ENCODE measurements around the gene GAL3ST2. TPM values are rescaled to one million over a fixed set of nuclear protein-coding genes. Genes with fewer than 3 reads are reported as not detected.

The GAL3ST2 gene
- total RNA-seq, 1 donor from 2014 or later, result 0.42 TPM

DNA sequence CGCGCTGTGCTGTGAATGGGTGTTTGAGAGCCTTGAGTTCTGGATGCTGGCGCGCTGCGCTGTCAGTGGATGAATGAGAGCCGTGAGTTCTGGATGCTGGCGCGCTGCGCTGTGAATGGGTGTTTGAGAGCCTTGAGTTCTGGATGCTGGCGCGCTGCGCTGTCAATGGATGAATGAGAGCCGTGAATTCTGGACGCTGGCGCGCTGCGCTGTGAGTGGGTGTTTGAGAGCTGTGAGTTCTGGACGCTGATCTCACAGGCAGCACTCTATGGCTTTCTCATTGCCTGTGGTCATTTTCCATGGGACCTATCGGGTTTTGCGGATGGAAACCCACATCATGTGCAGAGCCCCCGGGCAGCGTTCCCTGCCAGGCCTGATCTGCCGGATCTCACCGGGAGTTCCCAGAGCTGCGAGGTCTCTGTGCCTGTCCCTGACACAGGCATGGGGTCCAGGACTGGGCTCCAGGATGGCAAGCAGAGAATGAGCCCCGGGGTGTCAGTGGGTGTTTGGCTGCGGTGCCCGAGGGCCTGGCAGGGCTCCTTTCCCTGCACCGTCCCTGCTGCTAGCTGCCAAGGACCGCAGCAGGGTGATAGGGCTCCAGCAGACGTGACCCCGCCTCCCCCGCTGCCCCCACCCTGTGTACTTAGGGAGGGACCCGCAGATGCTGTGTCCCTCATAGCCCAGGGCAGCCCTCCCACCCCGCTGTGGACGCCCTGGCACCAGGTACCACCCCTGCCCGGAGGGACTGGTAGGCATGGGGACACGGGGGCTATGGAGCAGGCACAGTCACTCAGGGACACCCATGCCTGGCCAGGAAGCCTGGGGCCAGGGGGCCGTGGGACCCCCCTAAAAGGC lies 72.4 kb downstream of the GAL3ST2 start:
- DNase-seq, result peak; percentile 22
- TF ChIP-seq, protein P1, sequence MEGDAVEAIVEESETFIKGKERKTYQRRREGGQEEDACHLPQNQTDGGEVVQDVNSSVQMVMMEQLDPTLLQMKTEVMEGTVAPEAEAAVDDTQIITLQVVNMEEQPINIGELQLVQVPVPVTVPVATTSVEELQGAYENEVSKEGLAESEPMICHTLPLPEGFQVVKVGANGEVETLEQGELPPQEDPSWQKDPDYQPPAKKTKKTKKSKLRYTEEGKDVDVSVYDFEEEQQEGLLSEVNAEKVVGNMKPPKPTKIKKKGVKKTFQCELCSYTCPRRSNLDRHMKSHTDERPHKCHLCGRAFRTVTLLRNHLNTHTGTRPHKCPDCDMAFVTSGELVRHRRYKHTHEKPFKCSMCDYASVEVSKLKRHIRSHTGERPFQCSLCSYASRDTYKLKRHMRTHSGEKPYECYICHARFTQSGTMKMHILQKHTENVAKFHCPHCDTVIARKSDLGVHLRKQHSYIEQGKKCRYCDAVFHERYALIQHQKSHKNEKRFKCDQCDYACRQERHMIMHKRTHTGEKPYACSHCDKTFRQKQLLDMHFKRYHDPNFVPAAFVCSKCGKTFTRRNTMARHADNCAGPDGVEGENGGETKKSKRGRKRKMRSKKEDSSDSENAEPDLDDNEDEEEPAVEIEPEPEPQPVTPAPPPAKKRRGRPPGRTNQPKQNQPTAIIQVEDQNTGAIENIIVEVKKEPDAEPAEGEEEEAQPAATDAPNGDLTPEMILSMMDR (IDR thresholded peaks at IDR 0.05; ENCODE audit: partially characterized antibody, unreplicated experiment), result no peak
- Mint-ChIP-seq H3K4me1 (ENCODE audit: low read depth, unreplicated experiment) (peaks cover 1% of the 10 kb centered on the region), H3K27me3 (ENCODE audit: unreplicated experiment) (peaks cover 12% of the 10 kb centered on the region), H3K27ac (ENCODE audit: unreplicated experiment) (no peak overlapping the region), H3K9me3 (ENCODE audit: unreplicated experiment) (peaks cover 12% of the 10 kb centered on the region), H3K4me3 (ENCODE audit: unreplicated experiment) (no peak overlapping the region), H3K36me3 (ENCODE audit: unreplicated experiment) (peaks cover 5% of the 10 kb centered on the region)

DNA sequence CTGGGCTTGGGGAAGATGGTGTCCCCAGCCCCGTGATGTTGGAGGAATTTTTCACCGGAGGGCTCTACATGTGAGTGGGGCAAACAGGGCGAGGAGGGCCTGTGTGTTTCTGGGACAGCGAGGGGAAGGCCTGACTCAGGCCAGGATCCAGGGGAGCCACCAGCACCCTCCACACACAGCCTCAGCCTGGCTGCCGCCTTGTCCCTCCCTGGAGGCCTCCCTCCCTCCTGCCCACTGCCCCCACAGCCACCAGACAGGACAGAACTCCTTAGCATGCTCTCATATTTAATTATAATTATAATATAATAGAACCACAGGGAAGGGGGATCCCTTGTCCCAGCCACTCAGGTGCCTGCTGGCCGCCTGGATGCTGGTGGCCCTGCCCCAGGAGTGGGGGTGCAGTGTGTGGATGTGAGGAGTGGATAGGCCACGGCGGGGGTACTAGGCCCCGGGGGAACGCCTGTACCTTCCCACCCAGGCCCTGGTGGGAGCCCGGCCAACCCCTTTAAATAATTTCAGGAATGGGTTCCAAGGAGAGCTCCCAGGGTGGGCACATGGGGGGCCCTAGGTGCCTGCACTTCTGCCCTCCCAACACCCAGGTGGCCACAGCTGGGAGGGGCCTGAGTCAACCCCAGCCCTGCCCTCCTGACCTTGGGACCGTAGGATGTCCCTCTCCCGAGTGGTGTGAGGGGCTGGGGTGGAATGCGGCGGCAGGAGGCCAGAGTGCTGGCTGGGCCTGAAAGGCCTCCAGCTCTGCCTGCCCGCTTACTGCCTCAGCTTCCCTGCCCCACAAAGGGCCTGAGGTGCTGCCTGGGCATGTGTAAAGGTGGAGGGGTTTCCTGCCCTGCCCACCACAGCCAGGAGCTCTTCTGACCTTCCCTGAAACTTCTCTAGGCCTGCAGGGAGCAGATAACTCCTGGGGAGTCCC lies 73.3 kb downstream of the GAL3ST2 start:
- DNase-seq, result no peak
- Mint-ChIP-seq H3K4me1 (ENCODE audit: low read depth, unreplicated experiment) (no peaks in the 10 kb centered on the region), H3K27ac (ENCODE audit: unreplicated experiment) (no peak overlapping the region), H3K4me3 (ENCODE audit: unreplicated experiment) (no peak overlapping the region), H3K36me3 (ENCODE audit: unreplicated experiment) (peaks cover 5% of the 10 kb centered on the region), H3K27me3 (ENCODE audit: unreplicated experiment) (peaks cover 12% of the 10 kb centered on the region), H3K9me3 (ENCODE audit: unreplicated experiment) (peaks cover 12% of the 10 kb centered on the region)
- TF ChIP-seq, protein P1 (IDR thresholded peaks at IDR 0.05; ENCODE audit: partially characterized antibody, unreplicated experiment), result no peak

DNA sequence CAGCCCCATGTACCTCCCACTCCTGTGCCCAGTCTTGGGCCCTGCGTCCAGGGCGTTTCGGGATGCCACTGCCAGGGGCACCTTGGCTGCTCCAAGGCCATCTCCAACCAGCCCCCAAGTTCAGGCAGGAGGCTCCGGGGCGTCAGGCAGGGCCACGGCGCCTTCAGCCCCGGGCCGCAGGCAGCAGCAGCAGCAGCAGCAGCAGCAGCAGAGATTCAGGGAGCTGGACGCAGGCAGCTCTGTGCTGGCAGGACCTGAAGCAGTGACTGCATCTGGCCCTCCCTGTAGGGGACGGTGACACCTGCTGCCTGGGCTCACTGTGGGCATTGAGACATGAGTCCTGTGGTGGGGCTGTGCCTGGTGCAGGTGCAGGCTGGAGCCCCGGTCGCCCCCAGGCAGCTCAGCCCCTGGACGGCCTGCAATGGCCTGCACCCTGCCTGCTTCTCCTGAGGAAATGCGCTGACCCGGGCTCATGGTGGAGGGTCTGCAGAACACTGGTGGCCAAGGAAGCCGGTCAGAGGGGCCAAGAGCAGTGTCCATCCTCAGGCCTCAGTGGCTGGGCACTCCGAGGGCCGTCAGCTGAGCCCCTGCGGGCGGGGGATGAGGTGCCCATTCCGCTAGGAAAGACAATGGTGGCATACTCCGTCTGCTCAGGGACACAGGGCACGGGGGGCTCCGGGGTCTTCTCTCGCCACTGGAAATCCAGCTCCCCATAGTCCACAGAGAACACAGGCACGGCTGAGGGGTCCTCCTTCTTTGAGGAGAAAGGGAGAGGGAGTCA lies 74.1 kb downstream of the GAL3ST2 start:
- Mint-ChIP-seq H3K36me3 (ENCODE audit: unreplicated experiment) (no peaks in the 10 kb centered on the region), H3K27me3 (ENCODE audit: unreplicated experiment) (peaks cover 9% of the 10 kb centered on the region), H3K27ac (ENCODE audit: unreplicated experiment) (no peak overlapping the region), H3K4me1 (ENCODE audit: low read depth, unreplicated experiment) (no peaks in the 10 kb centered on the region), H3K9me3 (ENCODE audit: unreplicated experiment) (peaks cover 7% of the 10 kb centered on the region), H3K4me3 (ENCODE audit: unreplicated experiment) (no peak overlapping the region)
- TF ChIP-seq, protein P1 (IDR thresholded peaks at IDR 0.05; ENCODE audit: partially characterized antibody, unreplicated experiment), result no peak
- DNase-seq, result peak; percentile 12

DNA sequence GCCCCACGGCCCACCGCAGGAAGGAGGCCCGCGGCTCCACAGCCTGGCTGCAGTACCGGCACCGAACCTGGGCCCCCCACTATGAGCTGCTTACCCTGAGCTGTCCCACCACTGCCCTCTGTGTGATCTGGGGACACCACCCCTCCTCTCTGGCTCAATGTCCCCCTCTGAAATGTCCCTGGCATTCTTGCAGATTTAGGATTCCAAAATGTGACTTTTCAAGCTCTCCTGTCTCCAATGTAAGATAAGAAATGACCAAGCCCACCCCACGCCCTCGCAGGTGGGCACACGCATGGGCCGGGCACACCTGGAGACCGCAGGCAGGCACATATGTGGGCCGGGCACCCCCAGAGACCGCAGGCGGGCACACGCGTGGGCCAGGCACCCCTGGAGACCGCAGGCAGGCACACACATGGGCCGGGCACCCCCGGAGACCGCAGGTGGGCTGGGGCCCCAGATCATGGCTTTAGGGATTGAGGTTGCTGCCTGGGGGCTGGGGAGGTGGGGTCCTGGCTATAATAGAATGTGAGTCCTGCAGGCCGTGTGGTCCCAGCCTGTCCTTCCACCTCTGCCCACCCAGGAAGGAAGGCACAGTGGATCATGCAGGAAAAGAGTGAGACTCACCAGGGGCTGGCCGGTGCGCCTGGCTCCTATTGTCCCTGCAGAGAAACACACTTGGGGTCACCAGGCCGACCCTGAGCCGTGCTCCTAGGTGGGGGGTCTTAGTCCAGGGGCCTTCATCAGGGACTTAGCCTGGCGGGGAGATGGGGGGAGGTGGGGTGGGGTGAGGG lies 74.9 kb downstream of the GAL3ST2 start:
- Mint-ChIP-seq H3K27ac (ENCODE audit: unreplicated experiment) (no peak overlapping the region), H3K4me3 (ENCODE audit: unreplicated experiment) (no peak overlapping the region), H3K27me3 (ENCODE audit: unreplicated experiment) (peaks cover 6% of the 10 kb centered on the region), H3K4me1 (ENCODE audit: low read depth, unreplicated experiment) (no peaks in the 10 kb centered on the region), H3K36me3 (ENCODE audit: unreplicated experiment) (no peaks in the 10 kb centered on the region), H3K9me3 (ENCODE audit: unreplicated experiment) (peaks cover 4% of the 10 kb centered on the region)
- DNase-seq, result no peak
- TF ChIP-seq, protein P1 (IDR thresholded peaks at IDR 0.05; ENCODE audit: partially characterized antibody, unreplicated experiment), result no peak
